Mesenchymal stem cell (in vitro differentiated cells and primary cell): ENCODE results near the gene SPATA22.
A peak's percentile ranks its signal among the peaks of the same experiment; 100 is the strongest.

Experiments used
- DNase-seq: peaks from one replicate; pipeline ENCODE4 v3.0.0-alpha.2; 2013
- H2AFZ ChIP-seq: one replicate; pipeline ENCODE4 v1.6.1; 2013; ENCODE audit warnings: low read depth, mild to moderate bottlenecking, control low read depth, inconsistent platforms, low read length, moderate library complexity
- H2AK5ac ChIP-seq: 2 replicates; pipeline ENCODE4 v1.6.1; 2013; ENCODE audit warnings: low read length, moderate library complexity, mild to moderate bottlenecking, inconsistent platforms; ENCODE audit not compliant: severe bottlenecking
- H2BK120ac ChIP-seq: one replicate; pipeline ENCODE4 v1.6.1; 2013; ENCODE audit warnings: low read depth, mild to moderate bottlenecking, inconsistent platforms, low read length, moderate library complexity
- H2BK12ac ChIP-seq, 2 experiments: one replicate each; pipeline ENCODE4 v1.6.1; 2013; ENCODE audit warnings: inconsistent platforms in 2 of 2, low read length in 2 of 2, mild to moderate bottlenecking in 2 of 2, moderate library complexity in 2 of 2, control low read depth in 1 of 2
- H2BK15ac ChIP-seq: one replicate; pipeline ENCODE4 v1.6.1; 2013; ENCODE audit warnings: mild to moderate bottlenecking, low read depth, inconsistent platforms; ENCODE audit not compliant: poor library complexity, severe bottlenecking
- H2BK5ac ChIP-seq: 2 replicates; pipeline ENCODE4 v1.6.1; 2013; ENCODE audit warnings: low read depth, mild to moderate bottlenecking, low read length, control low read depth, inconsistent platforms; ENCODE audit not compliant: poor library complexity, severe bottlenecking
- H3K14ac ChIP-seq, 2 experiments: one replicate each; pipeline ENCODE4 v1.6.1; 2013; ENCODE audit warnings: inconsistent platforms in 2 of 2, low read length in 2 of 2, control low read depth in 1 of 2, mild to moderate bottlenecking in 1 of 2, moderate library complexity in 1 of 2
- H3K18ac ChIP-seq, 2 experiments: one replicate each; pipeline ENCODE4 v1.6.1; 2013; ENCODE audit warnings: inconsistent platforms in 2 of 2, low read length in 2 of 2, control low read depth in 1 of 2, low read depth in 1 of 2, mild to moderate bottlenecking in 1 of 2
- H3K23ac ChIP-seq, 2 experiments: one replicate each; pipeline ENCODE4 v1.6.1; 2013; ENCODE audit warnings: inconsistent platforms in 2 of 2, low read length in 2 of 2, mild to moderate bottlenecking in 2 of 2, moderate library complexity in 2 of 2, control low read depth in 1 of 2
- H3K27ac ChIP-seq: 2 replicates; pipeline ENCODE4 v1.5.1; 2013; ENCODE audit warnings: mild to moderate bottlenecking, moderate library complexity, low read length, control low read depth, inconsistent platforms; ENCODE audit not compliant: poor library complexity, severe bottlenecking
- H3K27me3 ChIP-seq, 2 experiments: 2 replicates each; pipeline versions ENCODE4 v1.6.1 to v1.7.0; 2013; ENCODE audit warnings: low read length in 2 of 2, mild to moderate bottlenecking in 2 of 2, moderate library complexity in 2 of 2, control low read depth in 1 of 2, inconsistent platforms in 1 of 2; ENCODE audit not compliant: control insufficient read depth in 1 of 2, insufficient read depth in 1 of 2
- H3K36me3 ChIP-seq, 2 experiments: 2 replicates each; pipeline versions ENCODE4 v1.6.1 to v1.7.0; 2013; ENCODE audit warnings: low read length in 2 of 2, control low read depth in 1 of 2, inconsistent platforms in 1 of 2, low read depth in 1 of 2, mild to moderate bottlenecking in 1 of 2; ENCODE audit not compliant: insufficient read depth in 2 of 2, control insufficient read depth in 1 of 2
- H3K4ac ChIP-seq, 2 experiments: one replicate each; pipeline ENCODE4 v1.6.1; 2013; ENCODE audit warnings: inconsistent platforms in 2 of 2, low read length in 2 of 2, mild to moderate bottlenecking in 2 of 2, moderate library complexity in 2 of 2, control low read depth in 1 of 2, low read depth in 1 of 2
- H3K4me1 ChIP-seq: 2 replicates; pipeline ENCODE4 v1.6.1; 2013; ENCODE audit warnings: low read depth, low read length, control low read depth; ENCODE audit not compliant: control insufficient read depth, insufficient read depth
- H3K4me2 ChIP-seq: 2 replicates; pipeline ENCODE4 v1.6.1; 2013; ENCODE audit warnings: low read length, mild to moderate bottlenecking, inconsistent platforms; ENCODE audit not compliant: poor library complexity, severe bottlenecking
- H3K4me3 ChIP-seq, 2 experiments: 2 replicates each; pipeline versions ENCODE4 v1.5.1 to v1.7.0; 2013; ENCODE audit warnings: low read length in 2 of 2, mild to moderate bottlenecking in 2 of 2, control low read depth in 1 of 2, low read depth in 1 of 2; ENCODE audit not compliant: insufficient read depth in 1 of 2
- H3K79me1 ChIP-seq: replicated peaks from 2 replicates; pipeline ENCODE4 v1.6.1; 2013; ENCODE audit warnings: mild to moderate bottlenecking, control low read depth, low read length, inconsistent platforms; ENCODE audit not compliant: poor library complexity, severe bottlenecking
- H3K9ac ChIP-seq: 2 replicates; pipeline ENCODE4 v1.7.0; 2013; ENCODE audit warnings: mild to moderate bottlenecking, low read length, moderate library complexity
- H3K9me3 ChIP-seq: 2 replicates; pipeline ENCODE4 v1.7.0; 2013; ENCODE audit warnings: mild to moderate bottlenecking, low read length; ENCODE audit not compliant: control insufficient read depth
- H4K8ac ChIP-seq: one replicate; pipeline ENCODE4 v1.6.1; 2013; ENCODE audit warnings: inconsistent platforms, mild to moderate bottlenecking, low read length, moderate library complexity
- H4K91ac ChIP-seq: one replicate; pipeline ENCODE4 v1.6.1; 2013; ENCODE audit warnings: mild to moderate bottlenecking, low read length, inconsistent platforms
- WGBS: methylation state at CpG from one replicate; pipeline ENCODE4 v1.1.7; 2013; ENCODE audit warnings: mixed read lengths; 5-methylcytosine and 5-hydroxymethylcytosine counted together

SPATA22 gene

DNA sequence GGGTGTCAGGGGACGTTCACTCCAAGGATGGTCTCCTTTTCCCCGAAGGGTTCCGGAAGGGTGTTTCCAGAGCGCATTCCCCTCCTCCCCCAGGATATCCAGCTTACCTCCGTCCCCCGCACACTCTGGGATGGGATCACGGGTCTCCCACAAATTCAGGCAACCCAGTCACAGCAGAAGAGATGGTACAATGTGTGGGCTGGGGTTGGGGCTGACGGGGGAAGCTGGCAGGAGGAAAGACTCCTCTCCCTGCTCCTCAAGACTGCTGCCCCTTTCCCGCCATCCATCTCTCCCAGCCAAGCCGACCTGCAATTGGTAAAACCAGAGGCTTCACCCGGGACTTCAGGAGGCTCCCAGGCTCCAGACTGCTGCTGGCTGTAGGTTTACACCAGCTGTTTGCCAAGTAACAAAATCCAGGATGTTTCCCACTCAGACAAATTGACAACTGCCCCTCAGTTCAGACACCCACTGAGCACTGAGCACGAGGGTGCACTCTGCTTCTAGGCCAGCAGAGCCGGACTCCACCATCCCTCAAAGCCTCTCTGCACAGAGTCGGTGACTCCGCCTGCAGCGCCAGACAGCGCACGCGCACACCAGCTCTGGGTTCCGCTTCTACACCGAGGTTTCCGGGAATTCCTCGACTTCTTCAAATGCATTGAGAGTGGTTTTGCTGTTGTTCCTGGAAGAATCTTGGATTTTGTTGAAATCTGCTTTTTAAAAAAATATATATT lies 41.9 kb upstream of the SPATA22 start:
- 92% methylated on average over 17 of the region's 23 CpGs for WGBS

DNA sequence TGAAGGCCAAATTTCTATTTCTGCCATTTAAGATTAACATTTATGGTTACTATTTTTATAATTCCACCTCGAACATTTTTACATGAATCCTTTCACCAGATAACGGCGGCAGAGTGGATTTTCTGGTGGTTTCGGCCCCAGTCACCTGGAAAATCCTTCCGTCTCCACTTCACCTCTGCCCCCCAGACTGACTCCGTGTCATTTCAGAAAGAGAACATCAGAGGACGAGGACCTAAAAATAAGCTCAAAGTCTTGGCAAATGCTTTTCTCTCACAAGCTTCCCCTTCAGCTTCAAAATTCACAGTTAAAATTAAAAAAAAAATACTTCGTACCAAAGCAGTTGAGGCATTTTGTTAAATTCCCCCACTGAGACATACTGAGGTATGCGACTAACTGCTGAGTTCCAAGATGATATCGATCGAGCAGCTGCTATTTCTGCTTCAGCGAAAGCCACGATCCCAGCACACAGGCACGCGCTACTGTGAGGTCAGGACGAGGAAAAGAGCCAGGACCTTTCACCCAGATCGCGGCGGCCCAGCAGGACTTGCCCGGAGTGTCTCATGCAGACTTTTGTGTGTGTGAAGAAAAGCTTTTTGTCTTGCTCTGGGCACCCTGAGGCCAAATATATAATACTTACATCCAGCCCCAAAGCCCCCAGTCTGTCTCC lies 41.0 kb upstream of the SPATA22 start:
- Histone ChIP-seq H2AFZ (no peak overlapping the region), H3K4me3 (peak overlapping the region in 1 of 2 experiments; percentile 40), H3K4me2 (no peak overlapping the region), H3K27me3 (no peaks in the 10 kb centered on the region), H3K79me1 (no peaks in the 10 kb centered on the region), H3K14ac (no peak overlapping the region), H3K4ac (no peak overlapping the region), H3K36me3 (peaks cover 0 to 31% of the 10 kb centered on the region in 2 experiments), H4K91ac (no peak overlapping the region), H2BK12ac (no peak overlapping the region), H3K9me3 (no peaks in the 10 kb centered on the region), H3K9ac (peak overlapping the region; percentile 89), H4K8ac (no peak overlapping the region), H3K23ac (no peak overlapping the region), H2AK5ac (no peak overlapping the region), H2BK120ac (no peak overlapping the region), H3K18ac (no peak overlapping the region), H2BK5ac (no peak overlapping the region), H3K27ac (no peak overlapping the region), H3K4me1 (peaks cover 8% of the 10 kb centered on the region), H2BK15ac (no peak overlapping the region)
- 75% methylated on average over 18 of the region's 20 CpGs for WGBS
- no peak for DNase-seq

More for the DNA sequence above, 41.9 kb upstream of the SPATA22 start:
- no peak overlapping the region for H2AK5ac ChIP-seq
- no peak overlapping the region for H3K14ac ChIP-seq
- H3K23ac ChIP-seq = no peak overlapping the region
- no peak overlapping the region for H3K4ac ChIP-seq
- H2BK5ac ChIP-seq = no peak overlapping the region
- H2BK12ac ChIP-seq = no peak overlapping the region
- H3K4me3 ChIP-seq = peak overlapping the region in 1 of 2 experiments; percentile 40
- no peak overlapping the region for H2AFZ ChIP-seq
- no peak overlapping the region for H3K18ac ChIP-seq
- H4K91ac ChIP-seq = no peak overlapping the region
- no peaks in the 10 kb centered on the region for H3K79me1 ChIP-seq
- H2BK15ac ChIP-seq = no peak overlapping the region
- no peak overlapping the region for H2BK120ac ChIP-seq
- H3K4me2 ChIP-seq = no peak overlapping the region
- no peak for DNase-seq
- H3K9me3 ChIP-seq = no peaks in the 10 kb centered on the region
- no peak overlapping the region for H3K27ac ChIP-seq
- H3K9ac ChIP-seq = peak overlapping the region; percentile 89
- H4K8ac ChIP-seq = no peak overlapping the region
- no peaks in the 10 kb centered on the region for H3K27me3 ChIP-seq
- H3K36me3 ChIP-seq = peaks cover 0 to 37% of the 10 kb centered on the region in 2 experiments
- peaks cover 8% of the 10 kb centered on the region for H3K4me1 ChIP-seq

DNA sequence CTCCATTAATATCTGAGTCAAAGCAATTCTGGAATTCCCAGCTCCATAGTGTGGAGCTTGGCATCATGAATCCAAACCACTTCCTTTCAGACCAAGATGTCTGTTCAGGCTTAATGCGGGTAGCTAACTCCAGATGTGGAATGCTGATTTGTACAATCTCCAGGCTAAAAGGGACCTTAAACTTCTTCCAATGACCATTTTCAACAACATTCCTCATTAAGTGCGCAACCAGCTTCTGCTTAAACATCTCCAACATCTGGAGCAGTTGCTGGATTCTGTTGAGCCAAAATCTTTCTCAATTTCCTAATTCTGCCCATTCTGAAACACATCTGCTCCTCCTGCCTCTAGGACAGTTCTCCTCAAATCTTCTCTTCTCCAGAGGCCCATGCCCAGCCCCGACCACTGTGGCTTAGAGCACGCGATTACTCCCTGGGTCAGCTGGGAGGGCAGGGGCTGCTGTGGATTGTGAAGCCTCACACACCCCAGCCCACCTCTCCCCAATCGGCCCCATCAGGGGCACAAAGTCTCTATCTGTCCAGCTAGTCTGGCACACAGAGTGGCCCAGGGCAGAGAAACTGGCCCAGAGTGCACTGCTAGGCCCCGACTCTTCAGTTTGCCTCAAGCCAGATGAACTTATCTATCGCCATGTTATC lies 40.4 kb upstream of the SPATA22 start:
- Histone ChIP-seq H3K4ac (no peak overlapping the region), H2AK5ac (no peak overlapping the region), H3K14ac (no peak overlapping the region), H2AFZ (no peak overlapping the region), H3K36me3 (peaks cover 0 to 31% of the 10 kb centered on the region in 2 experiments), H3K4me2 (no peak overlapping the region), H3K23ac (no peak overlapping the region), H4K91ac (no peak overlapping the region), H3K27ac (no peak overlapping the region), H2BK120ac (no peak overlapping the region), H2BK15ac (no peak overlapping the region), H2BK5ac (no peak overlapping the region), H3K9me3 (no peaks in the 10 kb centered on the region), H3K4me1 (peaks cover 8% of the 10 kb centered on the region), H2BK12ac (no peak overlapping the region), H4K8ac (no peak overlapping the region), H3K9ac (peak overlapping the region; percentile 89), H3K18ac (no peak overlapping the region), H3K27me3 (no peaks in the 10 kb centered on the region), H3K79me1 (no peaks in the 10 kb centered on the region), H3K4me3 (peak overlapping the region in 1 of 2 experiments; percentile 35)
- 85% methylated on average over 7 of the region's 8 CpGs for WGBS
- DNase-seq = no peak

- H2BK12ac ChIP-seq = no peak overlapping the region
- WGBS = 75% methylated on average over 6 of the region's 7 CpGs
- no peak overlapping the region for H3K4me2 ChIP-seq
- H3K9ac ChIP-seq = no peak overlapping the region
- H2AFZ ChIP-seq = no peak overlapping the region
- no peak overlapping the region for H2BK5ac ChIP-seq
- H3K4me3 ChIP-seq = no peak overlapping the region
- no peak overlapping the region for H2BK15ac ChIP-seq
- no peak overlapping the region for H3K4ac ChIP-seq
- no peak overlapping the region for H4K8ac ChIP-seq
- no peaks in the 10 kb centered on the region for H3K9me3 ChIP-seq
- no peak overlapping the region for H2BK120ac ChIP-seq
- H3K27me3 ChIP-seq = no peaks in the 10 kb centered on the region
- H2AK5ac ChIP-seq = no peak overlapping the region
- H3K27ac ChIP-seq = no peak overlapping the region
- H3K23ac ChIP-seq = no peak overlapping the region
- no peak overlapping the region for H3K14ac ChIP-seq
- no peak overlapping the region for H3K18ac ChIP-seq
- no peaks in the 10 kb centered on the region for H3K79me1 ChIP-seq
- H3K4me1 ChIP-seq = peaks cover 8% of the 10 kb centered on the region
- H3K36me3 ChIP-seq = peaks cover 0 to 25% of the 10 kb centered on the region in 2 experiments
- no peak for DNase-seq
- no peak overlapping the region for H4K91ac ChIP-seq
Observed at GRCh38 chr17:3510090-3510489, 38.5 kb upstream of the SPATA22 start.
